Measurements from ENCODE around the gene PITRM1.

PITRM1 gene

DNA sequence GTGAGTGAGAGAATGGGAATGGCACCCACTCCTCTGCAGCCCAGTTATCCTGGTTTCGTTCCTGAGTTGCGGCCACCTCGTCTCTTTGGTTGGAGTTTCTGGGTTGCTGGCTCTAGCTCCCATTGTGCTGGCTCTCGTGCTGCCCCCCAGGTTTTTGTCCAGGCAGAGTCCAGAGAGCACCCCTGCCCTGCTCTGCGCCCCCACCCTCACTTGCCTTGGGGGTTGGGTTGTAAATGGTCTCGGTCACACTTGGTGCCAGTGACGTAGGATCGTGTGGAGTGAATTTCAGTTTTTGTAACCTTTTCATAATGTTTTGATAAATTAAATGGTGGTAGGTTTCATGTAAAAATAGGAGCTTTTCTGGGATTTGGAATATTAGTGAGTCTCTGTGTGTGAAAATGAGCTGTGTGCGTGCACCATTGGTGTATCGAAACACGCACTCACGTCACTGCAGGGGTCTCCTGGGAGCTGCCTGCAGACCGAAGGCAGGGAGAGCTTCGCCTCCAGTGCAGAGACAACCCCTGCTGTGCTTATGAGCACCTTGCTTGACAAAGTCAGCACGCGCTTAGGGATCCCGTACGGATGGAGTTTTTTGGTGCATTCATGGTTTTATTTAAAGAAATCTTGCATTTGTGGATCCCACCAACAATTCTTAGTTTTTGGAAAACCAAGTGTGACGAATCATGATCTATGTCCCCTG is 72.3 kb downstream of the PITRM1 start:
- DNase-seq: no peak

DNA sequence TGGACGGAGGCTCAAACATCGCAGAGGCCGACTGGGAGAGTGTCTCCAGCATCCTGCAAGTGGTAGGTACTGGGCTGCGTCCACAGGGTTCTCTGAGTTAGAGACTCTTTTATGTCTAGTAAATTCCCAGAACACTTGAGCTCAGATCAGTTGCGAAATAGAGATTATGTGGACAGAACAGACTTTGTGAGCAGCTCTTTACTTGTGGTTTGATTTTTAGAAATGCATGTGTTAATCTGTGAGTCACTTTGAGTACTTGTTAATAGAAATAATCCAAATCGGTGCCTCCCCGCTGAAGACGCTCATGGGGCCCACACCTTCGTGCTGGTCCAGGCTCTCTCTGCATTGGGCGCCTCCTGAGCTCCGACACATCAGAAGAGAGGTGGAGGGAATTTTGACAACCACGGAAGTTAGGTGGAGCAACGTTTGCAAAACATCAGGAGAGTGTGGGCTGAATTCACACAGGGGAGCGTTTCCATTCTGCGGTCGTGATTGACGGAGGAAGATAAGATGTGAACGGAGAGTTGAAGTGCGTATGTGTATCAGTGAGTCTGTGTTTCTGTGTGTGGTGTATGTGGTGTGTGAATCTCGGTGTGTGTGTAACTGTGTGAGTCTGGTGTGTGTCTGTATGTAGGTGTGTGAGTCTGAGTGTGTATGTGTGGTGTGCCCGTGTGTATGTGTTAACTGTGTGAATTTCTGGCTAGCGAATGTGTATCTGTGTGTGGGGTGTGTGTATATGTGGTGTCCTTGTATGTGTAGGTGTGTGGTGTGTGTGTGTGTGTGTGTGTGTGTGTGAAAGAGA is 73.1 kb downstream of the PITRM1 start:
- no peak for DNase-seq

- DNase-seq: no peak
Measured at GRCh38 chr10:3098689-3099088, 73.9 kb downstream of the PITRM1 start.

DNA sequence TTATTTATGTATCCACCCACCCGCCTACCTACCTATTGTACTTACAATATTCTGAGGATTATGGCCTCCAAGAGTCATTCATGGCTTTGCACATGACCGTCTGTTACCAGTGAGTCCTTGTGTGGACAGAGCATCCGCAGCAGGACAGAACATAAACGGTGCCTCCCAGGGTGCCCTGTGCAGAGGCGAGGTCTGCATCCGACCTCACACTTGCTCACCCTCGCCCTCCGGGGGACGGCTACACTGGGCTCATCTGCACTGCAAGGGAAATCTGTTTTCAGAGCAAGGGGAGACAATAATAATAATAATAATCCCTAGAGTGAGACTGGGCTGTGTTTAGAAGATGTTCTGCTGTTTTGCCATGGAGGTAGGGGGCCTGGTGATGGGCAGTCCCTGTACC is 75.4 kb downstream of the PITRM1 start:
- no peak for DNase-seq

- no peak for DNase-seq
Measured at GRCh38 chr10:3096149-3096548, 76.4 kb downstream of the PITRM1 start.

- no peak for DNase-seq
Measured at GRCh38 chr10:3095373-3096139, 77.0 kb downstream of the PITRM1 start.

DNA sequence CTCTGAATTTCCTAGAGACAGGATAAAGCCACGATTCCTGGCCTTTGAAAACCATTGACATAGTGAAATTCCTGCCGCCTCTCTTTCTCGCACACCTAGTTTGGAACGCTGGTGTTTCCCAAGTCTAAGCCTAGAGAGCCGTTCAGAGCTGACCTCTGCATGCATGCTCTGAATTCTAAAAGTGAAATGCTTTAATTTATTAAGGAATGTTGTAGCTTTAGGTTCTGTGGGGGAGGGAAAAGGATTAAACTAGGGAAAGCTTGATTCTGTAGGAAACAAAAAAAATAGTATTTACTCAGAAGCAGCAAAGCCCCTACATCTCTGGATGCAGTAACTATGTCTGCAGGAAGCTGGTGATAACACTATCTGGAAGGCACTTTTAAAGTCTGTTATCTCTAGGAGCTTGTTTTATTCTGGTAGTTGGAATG is 78.0 kb downstream of the PITRM1 start:
- no peak for DNase-seq

DNA sequence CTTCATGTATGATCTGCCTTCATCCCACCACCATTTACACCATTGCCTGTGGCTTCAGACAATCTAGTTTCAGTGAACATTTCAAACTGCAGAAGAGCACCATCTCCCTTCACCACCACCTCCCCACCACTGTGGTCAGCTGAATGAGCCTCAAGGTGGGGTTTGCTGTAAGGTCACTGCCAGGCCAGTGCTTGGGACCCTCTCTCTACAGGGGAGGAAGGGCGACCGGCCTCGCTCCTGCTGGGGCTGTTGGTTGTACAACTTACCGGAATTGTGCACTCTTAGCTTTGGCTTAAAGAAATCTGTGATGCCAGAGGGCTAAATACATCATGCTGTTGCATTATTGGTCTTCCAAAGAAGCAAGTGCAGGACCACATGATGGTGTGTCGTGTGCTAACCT is 78.6 kb downstream of the PITRM1 start:
- DNase-seq: no peak

DNA sequence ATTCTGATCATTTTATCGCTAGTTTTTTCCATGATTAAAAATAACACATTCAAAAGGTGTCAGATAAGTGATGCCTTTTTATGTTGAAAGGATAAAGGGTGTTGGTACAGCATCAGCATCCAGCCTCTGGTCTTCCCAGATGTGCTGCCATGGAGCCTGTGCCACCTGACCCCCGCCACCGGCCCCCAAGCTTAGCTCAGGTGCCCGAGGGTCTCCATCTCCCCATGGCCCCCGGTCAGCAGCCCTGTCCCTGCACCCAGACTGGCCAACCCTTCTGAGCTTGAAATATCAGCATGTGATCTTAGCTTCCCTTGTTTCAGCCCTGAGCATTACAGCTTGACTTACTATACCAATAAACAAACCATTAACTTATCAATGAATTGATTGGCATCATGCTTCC is 80.7 kb downstream of the PITRM1 start:
- DNase-seq: no peak

- DNase-seq: no peak
Measured at GRCh38 chr10:3090914-3091787, 81.4 kb downstream of the PITRM1 start.

- no peak for DNase-seq
Measured at GRCh38 chr10:3090388-3090787, 82.2 kb downstream of the PITRM1 start.

All from NCI-H1048 (cell line).